B cell (primary cell): ENCODE results near the gene BAK1. TPM values are rescaled to one million over a fixed set of nuclear protein-coding genes. Genes with fewer than 3 reads are reported as not detected.

Source experiments
- ATAC-seq: fragments of 200-7000 bp; cut with Tn5 transposase; one replicate; pipeline ENCODE4 v1.10.0; 2021; ENCODE audit warnings: low read depth, mild to moderate bottlenecking, moderate number of reproducible peaks, moderate library complexity
- CTCF ChIA-PET: fragments of 350-600 bp; sonication (Branson Sonifier 250); formaldehyde crosslinking; loops from one replicate; lab custom pipeline; 2021; ENCODE audit warnings: antibody characterized with exemption, inconsistent platforms; lab: Charles Lee
- POLR2A ChIA-PET: fragments of 350-600 bp; sonication (Branson Sonifier 250); formaldehyde crosslinking; loops from one replicate; lab custom pipeline; 2021; ENCODE audit warnings: antibody characterized with exemption; lab: Charles Lee
- DNase-seq: peaks from one replicate; pipeline ENCODE4 v3.0.0; 2013
- H2AFZ ChIP-seq: 2 replicates; pipeline ENCODE4 v1.6.1; 2012; ENCODE audit warnings: mild to moderate bottlenecking, low read depth, low read length; ENCODE audit not compliant: insufficient read depth, poor library complexity, severe bottlenecking
- H3K27ac ChIP-seq, 2 donors: 1 replicate in 1 of 2; 2 replicates in 1 of 2; pipeline ENCODE4 v1.5.1; 2012 to 2013; ENCODE audit warnings: low read length in 2 of 2, mild to moderate bottlenecking in 2 of 2, moderate library complexity in 1 of 2
- H3K27me3 ChIP-seq, 4 experiments: fragments of 200-600 bp in 1 of 4; sonication (generic) in 1 of 4; replicated peaks in 1 of 4; 1 replicate in 2 of 4; 2 replicates in 2 of 4; pipeline versions ENCODE4 v1.6.1 to v1.7.0; 2013 to 2016; ENCODE audit warnings: low read length in 3 of 4, mild to moderate bottlenecking in 2 of 4, mixed read lengths in 1 of 4, moderate library complexity in 1 of 4; ENCODE audit not compliant: insufficient read depth in 4 of 4, control insufficient read depth in 3 of 4; ENCODE audit errors: control extremely low read depth in 1 of 4
- H3K36me3 ChIP-seq, 2 experiments: replicated peaks in 1 of 2; 1 replicate in 1 of 2; 2 replicates in 1 of 2; pipeline versions ENCODE4 v1.6.1 to v1.7.1; 2013; ENCODE audit warnings: low read length in 1 of 2; ENCODE audit not compliant: insufficient read depth in 2 of 2, control insufficient read depth in 1 of 2; ENCODE audit errors: control extremely low read depth in 1 of 2, extremely low read depth in 1 of 2
- H3K4me1 ChIP-seq, 2 donors: fragments of 200-600 bp in 1 of 2; sonication (generic) in 1 of 2; 1 replicate in 1 of 2; 2 replicates in 1 of 2; pipeline versions ENCODE4 v1.5.1 to v1.6.1; 2013 to 2017; ENCODE audit warnings: low read length in 2 of 2; ENCODE audit not compliant: control insufficient read depth in 2 of 2, insufficient read depth in 2 of 2
- H3K4me2 ChIP-seq: replicated peaks from 2 replicates; pipeline ENCODE3; 2012; ENCODE audit warnings: mild to moderate bottlenecking, low read depth, low read length; ENCODE audit not compliant: poor library complexity, severe bottlenecking
- H3K4me3 ChIP-seq, 5 experiments: fragments of 200-600 bp in 1 of 5; sonication (generic) in 1 of 5; 1 replicate in 3 of 5; 2 replicates in 2 of 5; pipeline versions ENCODE4 v1.5.1 to v1.7.0; 2011 to 2016; ENCODE audit warnings: low read length in 4 of 5, mild to moderate bottlenecking in 4 of 5, low read depth in 2 of 5, control low read depth in 1 of 5, moderate library complexity in 1 of 5; ENCODE audit not compliant: insufficient read depth in 1 of 5; ENCODE audit errors: control extremely low read depth in 1 of 5, extremely low read depth in 1 of 5
- H3K79me2 ChIP-seq: fragments of 200-600 bp; sonication (generic); one replicate; pipeline ENCODE4 v1.6.0; 2016; ENCODE audit warnings: low read length; ENCODE audit not compliant: control insufficient read depth, insufficient read depth
- H3K9ac ChIP-seq: fragments of 200-600 bp; sonication (generic); 2 replicates; pipeline ENCODE4 v1.6.1; 2017; ENCODE audit warnings: mild to moderate bottlenecking, low read length, moderate library complexity
- H3K9me3 ChIP-seq, 3 donors: one replicate each; pipeline versions ENCODE4 v1.6.1 to v1.7.1; 2013; ENCODE audit warnings: low read length in 2 of 3; ENCODE audit not compliant: control insufficient read depth in 2 of 3, insufficient read depth in 1 of 3; ENCODE audit errors: control extremely low read depth in 1 of 3
- H4K20me1 ChIP-seq: 2 replicates; pipeline ENCODE4 v1.6.0; 2012; ENCODE audit warnings: mild to moderate bottlenecking, low read length; ENCODE audit not compliant: insufficient read depth, control insufficient read depth, poor library complexity, severe bottlenecking
- H3K27ac Mint-ChIP-seq: one replicate; pipeline ENCODE4 v1.8.0; 2021; ENCODE audit warnings: mixed read lengths
- H3K27me3 Mint-ChIP-seq: one replicate; pipeline ENCODE4 v1.8.0; 2021; ENCODE audit warnings: mixed read lengths
- H3K4me1 Mint-ChIP-seq: one replicate; pipeline ENCODE4 v1.8.0; 2021; ENCODE audit warnings: mixed read lengths
- H3K4me3 Mint-ChIP-seq: one replicate; pipeline ENCODE4 v1.8.0; 2021; ENCODE audit warnings: mixed read lengths
- H3K9me3 Mint-ChIP-seq: one replicate; pipeline ENCODE4 v1.8.0; 2022; ENCODE audit warnings: mixed read lengths; ENCODE audit not compliant: insufficient read depth
- CTCF ChIP-seq: fragments of 200-600 bp; IDR thresholded peaks from one replicate; pipeline ENCODE4 v1.8.0; 2022; ENCODE audit warnings: antibody characterized with exemption, mild to moderate bottlenecking
- EZH2 ChIP-seq: IDR thresholded peaks from 2 replicates; pipeline ENCODE4 v1.6.1; 2012; ENCODE audit warnings: borderline replicate concordance, low read depth, mild to moderate bottlenecking, moderate library complexity, low read length; ENCODE audit not compliant: insufficient read depth, poor library complexity, severe bottlenecking
- WGBS: methylation state at CpG from one replicate; pipeline ENCODE4 v1.1.5; 2013; ENCODE audit warnings: missing lambda C conversion rate; ENCODE audit not compliant: insufficient coverage; 5-methylcytosine and 5-hydroxymethylcytosine counted together
- intact Hi-C: fragments of 100-400 bp; cut with micrococcal nuclease; formaldehyde crosslinking; loops from one replicate; pipeline ENCODE4 v1.10.0; 2022
- polyA plus RNA-seq: library from polyadenylated mRNA; depleted of rRNA; stranded (reverse); fragments of >200 nt; gene quantifications from 2 replicates; pipeline ENCODE4 v1.2.3, GENCODE V29; 2012
- total RNA-seq, 2 donors: library from RNA; stranded (reverse); fragments of 120-200 nt in 1 of 2; gene quantifications; 1 replicate in 1 of 2; 2 replicates in 1 of 2; pipeline versions ENCODE4 v1.2.3 to v1.2.4, GENCODE V29; 2013 to 2022

BAK1 gene
- total and polyA plus RNA-seq, 2 donors (not counting 1 experiment from before 2014, with no cell fraction given), result 23.3 to 34.3 TPM

- no peak for ATAC-seq
- no peaks in the 10 kb centered on the region for H4K20me1 ChIP-seq
- Mint-ChIP-seq H3K9me3 (no peaks in the 10 kb centered on the region), H3K27me3 (no peaks in the 10 kb centered on the region), H3K4me3 (no peak overlapping the region), H3K4me1 (peaks cover 30% of the 10 kb centered on the region), H3K27ac (no peak overlapping the region)
- H3K4me3 ChIP-seq, result no peak overlapping the region
- H3K9ac ChIP-seq, result no peak overlapping the region
- H3K36me3 ChIP-seq, result no peaks in the 10 kb centered on the region
- H3K9me3 ChIP-seq, result peaks cover 0 to 13% (median 0%) of the 10 kb centered on the region in 3 donors
- no peaks in the 10 kb centered on the region for H3K27me3 ChIP-seq
- intact Hi-C loops, result loop anchor here (1.0 kb wide), 2 partner anchors 17 to 22 kb away; no protein-coding TSS in a partner anchor
- H3K79me2 ChIP-seq, result no peaks in the 10 kb centered on the region
- 96% methylated on average over 6 of the region's 8 CpGs for WGBS
- ChIA-PET CTCF (interaction anchor here (0.6 to 9.2 kb wide), 22 partner anchors 8 to 330 kb away, joined by 3 to 330 read pairs (median 5); partner anchors contain the start of genes B3GALT4, BAK1, ITPR3 and UQCC2), POLR2A (interaction anchor here (1.0 to 3.9 kb wide), 5 partner anchors 14 to 99 kb away, joined by 4 to 18 read pairs (median 5); partner anchors contain the start of gene ITPR3)
- no peak overlapping the region for H3K4me2 ChIP-seq
- H2AFZ ChIP-seq, result no peak overlapping the region
- H3K27ac ChIP-seq, result no peak overlapping the region
- H3K4me1 ChIP-seq, result peaks cover 7 to 23% of the 10 kb centered on the region in 2 donors
- no peak for TF ChIP-seq CTCF
- no peak for TF ChIP-seq EZH2
- DNase-seq, result no peak
Observed at GRCh38 chr6:33607126-33607783, 27.2 kb upstream of the BAK1 start.

GRCh38 chr6:33606642-33607041 is 26.6 kb upstream of the BAK1 start:
- intact Hi-C loops, result loop anchor here (1.0 kb wide), 2 partner anchors 16 to 21 kb away; no protein-coding TSS in a partner anchor
- Mint-ChIP-seq H3K4me1 (peaks cover 30% of the 10 kb centered on the region), H3K27ac (no peak overlapping the region), H3K9me3 (no peaks in the 10 kb centered on the region), H3K27me3 (no peaks in the 10 kb centered on the region), H3K4me3 (no peak overlapping the region)
- Histone ChIP-seq H3K4me2 (no peak overlapping the region), H3K36me3 (no peaks in the 10 kb centered on the region), H3K79me2 (no peaks in the 10 kb centered on the region), H3K9ac (no peak overlapping the region), H2AFZ (no peak overlapping the region), H3K27ac (no peak overlapping the region), H3K4me1 (peaks cover 7 to 23% of the 10 kb centered on the region in 2 donors), H3K9me3 (peaks cover 0 to 9% (median 0%) of the 10 kb centered on the region in 3 donors), H3K4me3 (no peak overlapping the region), H4K20me1 (no peaks in the 10 kb centered on the region), H3K27me3 (no peaks in the 10 kb centered on the region)
- TF ChIP-seq CTCF (no peak), EZH2 (no peak)
- ChIA-PET POLR2A (interaction anchor here (1.0 to 3.9 kb wide), 3 partner anchors 14 to 100 kb away, joined by 4 to 18 read pairs (median 5); no protein-coding TSS in a partner anchor), CTCF (interaction anchor here (1.8 to 9.2 kb wide), 9 partner anchors 9 to 95 kb away, joined by 6 to 330 read pairs (median 28); partner anchors contain the start of genes BAK1 and ITPR3)
- ATAC-seq (no peak), DNase-seq (no peak)
- WGBS, result no CpG with 5 or more reads among the region's 2 CpGs
